GM13976 (cell line): ENCODE data around the gene CYBRD1.

Experiments used
- DNase-seq: peaks from one replicate; pipeline ENCODE4 v3.0.0; 2012; ENCODE audit warnings: low spot score
- CTCF ChIP-seq: IDR thresholded peaks from 2 replicates; pipeline ENCODE4 v1.5.1; 2012; ENCODE audit warnings: borderline replicate concordance, mild to moderate bottlenecking; ENCODE audit not compliant: insufficient read depth; ENCODE audit errors: extremely low read depth, missing control alignments, control extremely low read depth
- in situ Hi-C: fragments of 300-500 bp; cut with MboI; formaldehyde crosslinking; loops from one replicate; pipeline ENCODE4 v1.12.0; 2022; ENCODE audit warnings: low sequenced_read_pairs, mixed read lengths, inconsistent platforms; ENCODE audit not compliant: unreplicated experiment

Gene CYBRD1

GRCh38 chr2:171522052-171522787 lies at the start of gene CYBRD1:
Gene CYBRD1, plus strand, starts transcription at chr2:171522474. Its CDS starts 72 bp downstream, at chr2:171522546.
- in situ Hi-C loops, result no loop called here
- TF ChIP-seq CTCF, result no peak
- peak; percentile 89 for DNase-seq

- no peak for DNase-seq
- no peak for TF ChIP-seq CTCF
- in situ Hi-C loops, result no loop called here
Measured at GRCh38 chr2:171475979-171476378, 46.3 kb upstream of the CYBRD1 start.

- in situ Hi-C loops, result no loop called here
- DNase-seq, result no peak
- TF ChIP-seq CTCF, result no peak
Measured at GRCh38 chr2:171478345-171478744, 43.9 kb upstream of the CYBRD1 start.

- TF ChIP-seq CTCF, result no peak
- DNase-seq, result peak; percentile 27
- in situ Hi-C loops, result no loop called here
Measured at GRCh38 chr2:171479154-171479814, 43.0 kb upstream of the CYBRD1 start.

- DNase-seq, result no peak
- in situ Hi-C loops, result no loop called here
- no peak for TF ChIP-seq CTCF
Measured at GRCh38 chr2:171480908-171481307, 41.4 kb upstream of the CYBRD1 start.

- in situ Hi-C loops, result no loop called here
- DNase-seq, result no peak
- TF ChIP-seq CTCF, result no peak
Measured at GRCh38 chr2:171482308-171482707, 40.0 kb upstream of the CYBRD1 start.
